K562 (cell line): ENCODE results near the gene KLHL18. TPM values are rescaled to one million over a fixed set of nuclear protein-coding genes. Genes with fewer than 3 reads are reported as not detected.
A peak's percentile ranks its signal among the peaks of the same experiment; 100 is the strongest.

Experiments used
- EZH2 ChIP-seq: IDR thresholded peaks from 2 replicates; pipeline ENCODE4 v1.6.1; 2012; ENCODE audit warnings: low read depth, mild to moderate bottlenecking, inconsistent platforms, low read length, borderline replicate concordance
- HDAC1 ChIP-seq, 2 experiments: fragments of 450-650 bp; IDR thresholded peaks; 2 replicates each; pipeline ENCODE4 v1.6.1; 2016 to 2017; ENCODE audit warnings: inconsistent platforms in 1 of 2, mild to moderate bottlenecking in 1 of 2, moderate library complexity in 1 of 2
- KDM4B ChIP-seq, 2 experiments: fragments of 450-650 bp in 1 of 2; sonication (generic) in 1 of 2; IDR thresholded peaks; 2 replicates each; pipeline ENCODE4 v1.6.1; 2016 to 2017; ENCODE audit warnings: borderline replicate concordance in 2 of 2, antibody characterized with exemption in 1 of 2, low read depth in 1 of 2, mild to moderate bottlenecking in 1 of 2
- PPARD ChIP-seq: fragments of 250-450 bp; sonication (Bioruptor Pico); IDR thresholded peaks from 2 replicates; pipeline ENCODE4 v1.8.0; 2022; ENCODE audit warnings: inconsistent platforms, mild to moderate bottlenecking, moderate library complexity
- PRMT5 ChIP-seq: sonication (generic); formaldehyde crosslinking; IDR thresholded peaks from 2 replicates; pipeline ENCODE4 v1.5.0; 2020; ENCODE audit warnings: missing genetic modification reagents
- RUNX1 ChIP-seq: sonication (generic); IDR thresholded peaks from 2 replicates; pipeline ENCODE4 v1.6.1; 2016; ENCODE audit warnings: antibody characterized with exemption, low read depth
- TSC22D4 ChIP-seq: fragments of 450-650 bp; IDR thresholded peaks from 2 replicates; pipeline ENCODE4 v1.6.1; 2016; ENCODE audit warnings: missing genetic modification characterization, missing biosample characterization, control low read depth
- ZNF197 ChIP-seq: fragments of 200-800 bp; sonication (Bioruptor generic); IDR thresholded peaks from 2 replicates; pipeline ENCODE4 v1.6.1; 2016; ENCODE audit warnings: low read depth, missing genetic modification characterization, missing compliant biosample characterization
- ZNF507 ChIP-seq: conservative IDR thresholded peaks from 2 replicates; pipeline ENCODE4 v1.6.1; 2017; ENCODE audit warnings: missing genetic modification characterization, missing compliant biosample characterization
- polyA plus RNA-seq, 8 experiments: library from polyadenylated mRNA; depleted of rRNA in 4 of 8; stranded (reverse) in 5 of 8; unstranded in 3 of 8; fragments of >200 nt; fragmentation: Nextera tagmentation in 2 of 8; fragmentation: Illumina TruSeq in 1 of 8; extraction: Ambion mirVana in 2 of 8; extraction: Trizol in 1 of 8; gene quantifications; 2 replicates each; pipeline versions ENCODE4 v1.2.1 to v1.2.3, GENCODE V29; 2011 to 2014; ENCODE audit warnings: inconsistent platforms in 1 of 8, missing spikeins in 1 of 8
- total RNA-seq, 7 experiments: library from RNA; depleted of rRNA in 6 of 7; stranded (reverse); fragments of >200 nt in 6 of 7; fragmentation: Illumina TruSeq in 2 of 7; extraction: Trizol in 2 of 7; gene quantifications; 2 replicates each; pipeline versions ENCODE4 v1.2.1 to v1.2.3, GENCODE V29; 2011 to 2021; ENCODE audit warnings: low replicate concordance in 1 of 7
- TF ChIP-seq, protein P1 (sequence below): fragments of 450-650 bp; IDR thresholded peaks from 2 replicates; pipeline ENCODE4 v1.6.1; 2017; ENCODE audit warnings: mild to moderate bottlenecking, moderate library complexity
- TF ChIP-seq, protein P2 (sequence below): fragments of 200-800 bp; sonication (Bioruptor generic); IDR thresholded peaks from 2 replicates; pipeline ENCODE4 v1.6.1; 2016; ENCODE audit warnings: missing genetic modification characterization, missing compliant biosample characterization
- TF ChIP-seq, protein P3 (sequence below): fragments of 250-450 bp; sonication (Bioruptor Pico); IDR thresholded peaks from 2 replicates; pipeline ENCODE4 v1.5.0; 2021; ENCODE audit warnings: mild to moderate bottlenecking, moderate library complexity
- TF ChIP-seq, protein P4 (sequence below): fragments of 250-450 bp; sonication (Bioruptor Pico); IDR thresholded peaks from 2 replicates; pipeline ENCODE4 v1.4.0; 2020; ENCODE audit warnings: mild to moderate bottlenecking, moderate library complexity, borderline replicate concordance

Gene KLHL18
- total and polyA plus RNA-seq, 9 of the 15 experiments (the other 6 are each of a cell fraction or from before 2014, with no cell fraction given): 26.7 to 97.5 (median 48.7) TPM

DNA sequence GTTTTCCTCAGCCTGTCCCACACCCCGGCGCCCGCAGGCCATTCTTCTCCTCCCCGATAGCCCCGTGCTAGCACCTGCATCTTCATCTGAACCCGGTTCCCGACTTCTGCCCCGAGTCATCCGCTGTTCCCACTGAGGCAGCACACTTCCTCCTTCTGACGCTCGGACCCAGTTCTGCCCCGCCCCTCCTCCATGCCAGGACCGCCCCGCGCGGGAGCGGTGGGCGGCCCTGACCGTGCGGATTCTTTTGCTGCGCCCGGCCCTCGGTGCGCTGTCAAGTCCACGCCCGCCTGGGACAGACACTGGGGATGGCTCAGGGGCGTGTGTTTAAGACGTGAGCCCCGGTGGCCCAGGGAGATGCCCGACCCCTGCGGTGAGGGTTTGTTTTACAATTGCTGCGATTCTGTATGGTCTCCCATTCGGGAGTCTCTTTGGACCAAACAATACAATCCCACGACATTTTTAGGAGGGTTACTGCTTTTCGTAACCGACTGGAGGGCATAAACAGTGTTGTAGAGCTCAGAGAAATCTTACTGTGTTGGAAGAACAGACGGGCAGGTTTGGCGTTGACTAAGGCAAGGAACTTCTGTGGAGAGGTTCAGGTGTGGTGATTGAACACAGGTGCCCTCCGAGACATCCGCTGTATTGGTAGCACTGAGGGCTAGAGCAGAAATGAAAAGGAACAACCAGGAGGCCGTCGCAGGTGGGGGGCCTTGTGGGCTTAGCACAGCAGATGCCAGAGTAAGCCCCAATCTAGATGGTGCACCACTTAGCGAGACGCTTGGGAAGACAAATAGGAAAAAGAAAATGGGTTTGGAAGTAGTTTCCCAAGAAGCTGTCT, 98.8 kb downstream of the KLHL18 start (continued):
- TF ChIP-seq PRMT5 (no peak), HDAC1 (IDR thresholded peaks at IDR 0.05) (0 out of 4 replicates have a peak, but pooled peaks of 1 of the 2 experiments have one; percentile 39), ZNF507 (tag) (no peak), KDM4B (IDR thresholded peaks at IDR 0.05; ENCODE audit: borderline replicate concordance in 2 of 2, low read depth in 1 of 2) (no peak), PPARD (CRISPR knock-in tag) (no peak), ZNF197 (CRISPR knock-in tag) (no peak), TSC22D4 (tag) (no peak), RUNX1 (no peak), EZH2 (no peak)
- TF ChIP-seq, protein P1, sequence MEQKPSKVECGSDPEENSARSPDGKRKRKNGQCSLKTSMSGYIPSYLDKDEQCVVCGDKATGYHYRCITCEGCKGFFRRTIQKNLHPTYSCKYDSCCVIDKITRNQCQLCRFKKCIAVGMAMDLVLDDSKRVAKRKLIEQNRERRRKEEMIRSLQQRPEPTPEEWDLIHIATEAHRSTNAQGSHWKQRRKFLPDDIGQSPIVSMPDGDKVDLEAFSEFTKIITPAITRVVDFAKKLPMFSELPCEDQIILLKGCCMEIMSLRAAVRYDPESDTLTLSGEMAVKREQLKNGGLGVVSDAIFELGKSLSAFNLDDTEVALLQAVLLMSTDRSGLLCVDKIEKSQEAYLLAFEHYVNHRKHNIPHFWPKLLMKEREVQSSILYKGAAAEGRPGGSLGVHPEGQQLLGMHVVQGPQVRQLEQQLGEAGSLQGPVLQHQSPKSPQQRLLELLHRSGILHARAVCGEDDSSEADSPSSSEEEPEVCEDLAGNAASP: no peak
- TF ChIP-seq, protein P2, sequence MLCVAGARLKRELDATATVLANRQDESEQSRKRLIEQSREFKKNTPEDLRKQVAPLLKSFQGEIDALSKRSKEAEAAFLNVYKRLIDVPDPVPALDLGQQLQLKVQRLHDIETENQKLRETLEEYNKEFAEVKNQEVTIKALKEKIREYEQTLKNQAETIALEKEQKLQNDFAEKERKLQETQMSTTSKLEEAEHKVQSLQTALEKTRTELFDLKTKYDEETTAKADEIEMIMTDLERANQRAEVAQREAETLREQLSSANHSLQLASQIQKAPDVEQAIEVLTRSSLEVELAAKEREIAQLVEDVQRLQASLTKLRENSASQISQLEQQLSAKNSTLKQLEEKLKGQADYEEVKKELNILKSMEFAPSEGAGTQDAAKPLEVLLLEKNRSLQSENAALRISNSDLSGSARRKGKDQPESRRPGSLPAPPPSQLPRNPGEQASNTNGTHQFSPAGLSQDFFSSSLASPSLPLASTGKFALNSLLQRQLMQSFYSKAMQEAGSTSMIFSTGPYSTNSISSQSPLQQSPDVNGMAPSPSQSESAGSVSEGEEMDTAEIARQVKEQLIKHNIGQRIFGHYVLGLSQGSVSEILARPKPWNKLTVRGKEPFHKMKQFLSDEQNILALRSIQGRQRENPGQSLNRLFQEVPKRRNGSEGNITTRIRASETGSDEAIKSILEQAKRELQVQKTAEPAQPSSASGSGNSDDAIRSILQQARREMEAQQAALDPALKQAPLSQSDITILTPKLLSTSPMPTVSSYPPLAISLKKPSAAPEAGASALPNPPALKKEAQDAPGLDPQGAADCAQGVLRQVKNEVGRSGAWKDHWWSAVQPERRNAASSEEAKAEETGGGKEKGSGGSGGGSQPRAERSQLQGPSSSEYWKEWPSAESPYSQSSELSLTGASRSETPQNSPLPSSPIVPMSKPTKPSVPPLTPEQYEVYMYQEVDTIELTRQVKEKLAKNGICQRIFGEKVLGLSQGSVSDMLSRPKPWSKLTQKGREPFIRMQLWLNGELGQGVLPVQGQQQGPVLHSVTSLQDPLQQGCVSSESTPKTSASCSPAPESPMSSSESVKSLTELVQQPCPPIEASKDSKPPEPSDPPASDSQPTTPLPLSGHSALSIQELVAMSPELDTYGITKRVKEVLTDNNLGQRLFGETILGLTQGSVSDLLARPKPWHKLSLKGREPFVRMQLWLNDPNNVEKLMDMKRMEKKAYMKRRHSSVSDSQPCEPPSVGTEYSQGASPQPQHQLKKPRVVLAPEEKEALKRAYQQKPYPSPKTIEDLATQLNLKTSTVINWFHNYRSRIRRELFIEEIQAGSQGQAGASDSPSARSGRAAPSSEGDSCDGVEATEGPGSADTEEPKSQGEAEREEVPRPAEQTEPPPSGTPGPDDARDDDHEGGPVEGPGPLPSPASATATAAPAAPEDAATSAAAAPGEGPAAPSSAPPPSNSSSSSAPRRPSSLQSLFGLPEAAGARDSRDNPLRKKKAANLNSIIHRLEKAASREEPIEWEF (CRISPR knock-in tag): no peak
- TF ChIP-seq, protein P3, sequence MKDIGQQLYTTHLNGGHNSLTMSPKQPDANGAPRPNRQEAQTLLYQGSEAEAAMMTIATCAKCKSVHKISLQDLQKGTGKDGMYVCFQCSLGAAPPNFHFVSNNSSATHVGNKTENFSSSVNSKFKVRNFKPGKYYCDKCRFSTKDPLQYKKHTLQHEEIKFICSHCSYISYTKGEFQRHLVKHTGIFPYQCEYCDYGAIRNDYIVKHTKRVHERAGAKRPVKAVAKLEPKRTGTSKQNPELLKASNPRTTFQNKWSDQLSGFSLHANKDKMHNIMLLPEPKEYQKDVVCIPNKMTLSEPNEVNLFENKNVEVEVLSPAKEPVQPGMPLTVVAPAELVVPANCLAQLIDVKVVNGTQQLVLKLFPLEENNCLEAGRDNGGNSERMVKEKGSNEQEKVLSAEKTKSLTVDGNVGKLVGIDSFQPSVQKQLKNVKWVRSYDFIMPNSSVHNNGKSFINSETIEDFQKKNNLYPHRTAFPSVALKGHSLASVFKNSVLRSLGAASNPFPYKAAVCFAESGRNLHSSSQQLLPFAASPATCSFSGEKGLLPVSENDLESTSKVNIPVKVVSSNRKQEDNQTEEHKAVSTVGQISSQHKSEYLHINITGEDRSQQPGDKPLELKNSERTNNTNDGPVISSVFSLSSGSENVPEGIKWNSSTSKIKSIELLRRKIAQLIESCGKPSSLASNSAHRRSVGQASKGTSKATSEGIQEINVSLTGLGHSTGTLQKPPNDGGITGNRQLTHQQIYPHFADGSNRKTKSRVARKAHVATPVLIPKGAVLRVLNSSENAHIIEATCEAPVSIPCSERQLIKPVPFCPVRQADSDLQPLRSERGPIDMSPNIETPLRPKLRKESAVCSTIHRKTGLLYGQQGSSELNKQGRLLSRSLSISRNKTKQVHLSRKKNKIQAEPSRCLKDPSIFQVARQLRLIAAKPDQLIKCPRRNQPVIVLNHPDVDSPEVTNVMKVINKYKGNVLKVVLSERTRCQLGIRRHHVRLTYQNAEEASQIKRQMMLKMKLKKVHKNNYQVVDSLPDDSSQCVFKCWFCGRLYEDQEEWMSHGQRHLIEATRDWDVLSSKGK (CRISPR knock-in tag): no peak
- TF ChIP-seq, protein P4, sequence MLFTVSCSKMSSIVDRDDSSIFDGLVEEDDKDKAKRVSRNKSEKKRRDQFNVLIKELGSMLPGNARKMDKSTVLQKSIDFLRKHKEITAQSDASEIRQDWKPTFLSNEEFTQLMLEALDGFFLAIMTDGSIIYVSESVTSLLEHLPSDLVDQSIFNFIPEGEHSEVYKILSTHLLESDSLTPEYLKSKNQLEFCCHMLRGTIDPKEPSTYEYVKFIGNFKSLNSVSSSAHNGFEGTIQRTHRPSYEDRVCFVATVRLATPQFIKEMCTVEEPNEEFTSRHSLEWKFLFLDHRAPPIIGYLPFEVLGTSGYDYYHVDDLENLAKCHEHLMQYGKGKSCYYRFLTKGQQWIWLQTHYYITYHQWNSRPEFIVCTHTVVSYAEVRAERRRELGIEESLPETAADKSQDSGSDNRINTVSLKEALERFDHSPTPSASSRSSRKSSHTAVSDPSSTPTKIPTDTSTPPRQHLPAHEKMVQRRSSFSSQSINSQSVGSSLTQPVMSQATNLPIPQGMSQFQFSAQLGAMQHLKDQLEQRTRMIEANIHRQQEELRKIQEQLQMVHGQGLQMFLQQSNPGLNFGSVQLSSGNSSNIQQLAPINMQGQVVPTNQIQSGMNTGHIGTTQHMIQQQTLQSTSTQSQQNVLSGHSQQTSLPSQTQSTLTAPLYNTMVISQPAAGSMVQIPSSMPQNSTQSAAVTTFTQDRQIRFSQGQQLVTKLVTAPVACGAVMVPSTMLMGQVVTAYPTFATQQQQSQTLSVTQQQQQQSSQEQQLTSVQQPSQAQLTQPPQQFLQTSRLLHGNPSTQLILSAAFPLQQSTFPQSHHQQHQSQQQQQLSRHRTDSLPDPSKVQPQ (CRISPR knock-in tag): no peak
